Measurements from ENCODE around the gene WHRN. TPM values are rescaled to one million over a fixed set of nuclear protein-coding genes. Genes with fewer than 3 reads are reported as not detected.

WHRN gene
- total RNA-seq, 1 donor from 2014 or later, result 11.9 TPM

DNA sequence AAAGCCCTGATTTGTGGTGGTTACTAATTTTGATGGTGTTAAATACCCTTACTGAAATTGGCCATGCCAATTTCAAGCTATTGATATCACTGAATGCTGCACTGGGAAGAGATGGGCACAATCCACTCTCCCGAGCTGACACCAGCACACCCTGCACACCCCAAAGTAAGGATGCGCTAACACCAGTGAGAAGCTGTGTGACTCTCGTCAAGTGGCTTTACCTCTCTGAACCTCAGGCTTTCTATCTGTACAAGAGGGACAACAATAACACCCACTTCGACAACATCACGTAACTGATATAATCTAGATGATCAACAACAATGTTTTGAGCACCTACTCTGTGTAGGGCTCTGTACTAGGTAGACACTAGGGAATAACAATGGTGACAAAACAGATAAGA is 109.5 kb downstream of the WHRN start:
- Mint-ChIP-seq H3K9me3 (ENCODE audit: low read depth) (no peaks in the 10 kb centered on the region), H3K4me1 (ENCODE audit: low read depth) (peaks cover 18% of the 10 kb centered on the region), H3K36me3 (ENCODE audit: insufficient read depth) (no peaks in the 10 kb centered on the region), H3K27ac (no peak overlapping the region), H3K27me3 (peaks cover 3% of the 10 kb centered on the region), H3K4me3 (ENCODE audit: low read depth) (no peak overlapping the region)
- DNase-seq (ENCODE audit: low spot score, unreplicated experiment), result no peak
- TF ChIP-seq, protein P1, sequence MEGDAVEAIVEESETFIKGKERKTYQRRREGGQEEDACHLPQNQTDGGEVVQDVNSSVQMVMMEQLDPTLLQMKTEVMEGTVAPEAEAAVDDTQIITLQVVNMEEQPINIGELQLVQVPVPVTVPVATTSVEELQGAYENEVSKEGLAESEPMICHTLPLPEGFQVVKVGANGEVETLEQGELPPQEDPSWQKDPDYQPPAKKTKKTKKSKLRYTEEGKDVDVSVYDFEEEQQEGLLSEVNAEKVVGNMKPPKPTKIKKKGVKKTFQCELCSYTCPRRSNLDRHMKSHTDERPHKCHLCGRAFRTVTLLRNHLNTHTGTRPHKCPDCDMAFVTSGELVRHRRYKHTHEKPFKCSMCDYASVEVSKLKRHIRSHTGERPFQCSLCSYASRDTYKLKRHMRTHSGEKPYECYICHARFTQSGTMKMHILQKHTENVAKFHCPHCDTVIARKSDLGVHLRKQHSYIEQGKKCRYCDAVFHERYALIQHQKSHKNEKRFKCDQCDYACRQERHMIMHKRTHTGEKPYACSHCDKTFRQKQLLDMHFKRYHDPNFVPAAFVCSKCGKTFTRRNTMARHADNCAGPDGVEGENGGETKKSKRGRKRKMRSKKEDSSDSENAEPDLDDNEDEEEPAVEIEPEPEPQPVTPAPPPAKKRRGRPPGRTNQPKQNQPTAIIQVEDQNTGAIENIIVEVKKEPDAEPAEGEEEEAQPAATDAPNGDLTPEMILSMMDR (IDR thresholded peaks at IDR 0.05; ENCODE audit: unreplicated experiment), result no peak

DNA sequence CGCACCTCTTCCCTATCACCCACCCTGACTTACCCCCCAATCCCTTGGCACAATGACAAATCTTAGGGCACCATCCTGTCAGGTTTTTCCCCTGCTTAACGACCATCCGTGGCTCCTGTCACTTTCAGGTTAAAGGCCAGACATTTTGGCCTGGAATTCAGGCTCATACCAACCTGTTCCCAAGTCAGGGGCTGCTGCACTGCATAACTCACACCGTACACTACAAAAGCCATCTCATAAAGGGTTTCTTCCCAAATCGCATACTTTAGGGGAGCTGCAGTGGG is 110.0 kb downstream of the WHRN start:
- Mint-ChIP-seq H3K4me3 (ENCODE audit: low read depth) (no peak overlapping the region), H3K36me3 (ENCODE audit: insufficient read depth) (no peaks in the 10 kb centered on the region), H3K27me3 (no peaks in the 10 kb centered on the region), H3K9me3 (ENCODE audit: low read depth) (no peaks in the 10 kb centered on the region), H3K4me1 (ENCODE audit: low read depth) (peaks cover 21% of the 10 kb centered on the region), H3K27ac (no peak overlapping the region)
- no peak for DNase-seq (ENCODE audit: low spot score, unreplicated experiment)
- TF ChIP-seq, protein P1 (IDR thresholded peaks at IDR 0.05; ENCODE audit: unreplicated experiment), result no peak

DNA sequence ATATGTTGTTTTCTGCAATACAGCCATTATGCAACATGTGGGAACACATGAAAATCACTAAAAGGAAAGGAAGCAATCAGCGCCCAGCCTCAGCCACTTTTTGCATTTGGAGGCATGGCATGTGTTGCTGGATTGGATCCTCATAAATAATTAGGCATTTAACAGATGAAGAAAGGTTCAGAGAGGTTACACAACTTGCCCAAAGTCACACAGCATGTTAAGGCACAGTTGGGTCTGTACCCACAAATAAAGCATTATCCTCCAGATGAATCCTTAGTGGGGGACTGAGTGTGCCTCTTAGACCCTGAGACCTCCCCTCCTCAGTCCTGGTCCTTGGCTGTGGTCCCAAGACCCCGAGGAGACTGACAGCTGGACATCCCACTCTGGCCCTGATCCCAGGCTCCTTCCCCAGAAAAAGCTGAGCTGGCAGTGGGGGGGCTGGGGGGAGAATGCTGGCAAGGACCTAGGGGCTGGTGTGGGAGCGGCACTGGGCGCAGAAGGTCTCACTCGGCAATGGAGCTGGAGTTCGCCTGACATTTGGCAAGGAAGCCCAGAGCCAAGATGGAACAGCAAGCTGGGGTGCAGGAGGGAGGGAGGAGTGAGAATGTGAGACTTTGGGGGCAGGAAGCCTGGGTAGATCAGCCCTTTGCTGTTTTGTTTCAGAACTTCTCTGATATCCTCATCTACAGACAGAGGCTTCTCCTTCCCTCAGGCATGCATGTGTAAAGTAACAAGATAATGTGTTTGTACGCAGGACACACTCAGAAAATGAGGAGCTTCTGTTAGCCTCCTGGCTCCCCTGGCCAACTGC is 110.5 kb downstream of the WHRN start:
- TF ChIP-seq, protein P1 (IDR thresholded peaks at IDR 0.05; ENCODE audit: unreplicated experiment), result no peak
- no peak for DNase-seq (ENCODE audit: low spot score, unreplicated experiment)
- peaks cover 21% of the 10 kb centered on the region for H3K4me1 Mint-ChIP-seq (ENCODE audit: low read depth)
- no peak overlapping the region for H3K4me3 Mint-ChIP-seq (ENCODE audit: low read depth)
- no peak overlapping the region for H3K27ac Mint-ChIP-seq
- no peaks in the 10 kb centered on the region for H3K27me3 Mint-ChIP-seq
- no peaks in the 10 kb centered on the region for H3K9me3 Mint-ChIP-seq (ENCODE audit: low read depth)
- no peaks in the 10 kb centered on the region for H3K36me3 Mint-ChIP-seq (ENCODE audit: insufficient read depth)

DNA sequence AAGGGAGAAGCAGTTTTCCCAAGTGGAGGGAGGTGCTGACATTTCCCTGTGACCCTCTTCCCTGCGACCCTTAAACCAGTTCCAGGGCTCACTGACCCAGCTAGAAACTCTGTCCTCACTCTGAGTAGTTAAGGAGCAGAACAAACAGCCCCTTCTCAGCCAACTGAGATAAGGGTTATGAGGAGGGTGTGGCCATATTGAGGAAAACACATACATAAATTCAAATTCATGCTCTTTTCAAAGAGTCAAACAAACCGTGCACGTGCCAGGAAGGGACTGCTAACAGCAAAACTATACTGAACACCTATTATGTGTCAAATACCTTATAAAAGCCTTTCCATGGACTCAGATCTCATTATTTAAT is 112.5 kb downstream of the WHRN start:
- Mint-ChIP-seq H3K9me3 (ENCODE audit: low read depth) (no peaks in the 10 kb centered on the region), H3K4me1 (ENCODE audit: low read depth) (peaks cover 27% of the 10 kb centered on the region), H3K4me3 (ENCODE audit: low read depth) (no peak overlapping the region), H3K27ac (peak overlapping the region; percentile 69), H3K36me3 (ENCODE audit: insufficient read depth) (no peaks in the 10 kb centered on the region), H3K27me3 (no peaks in the 10 kb centered on the region)
- DNase-seq (ENCODE audit: low spot score, unreplicated experiment), result no peak
- TF ChIP-seq, protein P1 (IDR thresholded peaks at IDR 0.05; ENCODE audit: unreplicated experiment), result no peak

DNA sequence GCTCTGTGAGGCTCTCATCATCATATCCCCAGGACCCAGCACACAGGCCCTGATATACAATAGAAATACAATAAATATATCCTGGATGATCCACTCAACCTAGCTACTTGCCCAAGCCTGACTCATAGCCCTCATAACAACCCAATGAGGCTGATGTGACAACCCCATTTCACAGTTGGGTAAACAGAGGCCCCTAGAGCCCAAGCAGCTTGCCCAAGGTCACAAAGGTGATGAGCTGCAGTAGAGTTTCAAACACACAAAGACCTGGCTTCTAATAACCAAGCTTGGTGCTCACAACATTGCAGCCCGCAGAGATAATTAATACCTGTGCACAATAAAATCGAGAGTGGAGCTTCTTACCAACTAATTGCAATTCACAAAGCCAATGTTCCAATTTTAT is 114.3 kb downstream of the WHRN start:
- TF ChIP-seq, protein P1 (IDR thresholded peaks at IDR 0.05; ENCODE audit: unreplicated experiment), result no peak
- H3K27me3 Mint-ChIP-seq, result no peaks in the 10 kb centered on the region
- no peaks in the 10 kb centered on the region for H3K9me3 Mint-ChIP-seq (ENCODE audit: low read depth)
- peaks cover 35% of the 10 kb centered on the region for H3K4me1 Mint-ChIP-seq (ENCODE audit: low read depth)
- no peak for DNase-seq (ENCODE audit: low spot score, unreplicated experiment)
- H3K4me3 Mint-ChIP-seq (ENCODE audit: low read depth), result no peak overlapping the region
- H3K27ac Mint-ChIP-seq, result no peak overlapping the region
- H3K36me3 Mint-ChIP-seq (ENCODE audit: insufficient read depth), result no peaks in the 10 kb centered on the region
